ENCODE results near the gene FUT8. TPM values are rescaled to one million over a fixed set of nuclear protein-coding genes. Genes with fewer than 3 reads are reported as not detected.
A peak's percentile ranks its signal among the peaks of the same experiment; 100 is the strongest.

The FUT8 gene
- total and polyA plus RNA-seq, 2 experiments from 2014 or later, result 17.4 to 35.4 TPM

DNA sequence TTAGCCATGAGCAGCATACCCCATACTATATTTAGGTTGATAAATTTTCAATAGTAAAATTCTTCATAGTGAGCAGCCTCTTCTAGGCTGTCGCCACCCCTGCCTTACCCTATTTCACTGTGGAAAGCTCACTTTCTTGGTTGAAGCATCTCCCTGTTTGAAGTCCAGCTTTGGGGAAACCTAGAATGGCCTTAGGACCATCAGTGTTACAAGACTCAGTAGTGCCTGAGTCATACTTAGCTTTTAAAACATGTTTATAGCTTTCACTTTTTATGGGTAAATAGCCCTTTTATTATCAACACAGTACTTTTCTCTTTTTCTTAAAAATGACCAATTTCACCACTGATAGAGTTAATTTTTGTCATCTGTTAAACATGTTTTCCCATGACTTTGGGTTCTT, 37.1 kb downstream of the FUT8 start:
- Histone ChIP-seq H3K36me3 (no peaks in the 10 kb centered on the region), H3K4me1 (ENCODE audit: low read depth) (no peaks in the 10 kb centered on the region), H3K4me3 (no peak overlapping the region), H3K27me3 (no peaks in the 10 kb centered on the region), H3K9me3 (ENCODE audit: low read depth) (no peaks in the 10 kb centered on the region), H3K27ac (no peak overlapping the region)
- TF ChIP-seq, protein P1, sequence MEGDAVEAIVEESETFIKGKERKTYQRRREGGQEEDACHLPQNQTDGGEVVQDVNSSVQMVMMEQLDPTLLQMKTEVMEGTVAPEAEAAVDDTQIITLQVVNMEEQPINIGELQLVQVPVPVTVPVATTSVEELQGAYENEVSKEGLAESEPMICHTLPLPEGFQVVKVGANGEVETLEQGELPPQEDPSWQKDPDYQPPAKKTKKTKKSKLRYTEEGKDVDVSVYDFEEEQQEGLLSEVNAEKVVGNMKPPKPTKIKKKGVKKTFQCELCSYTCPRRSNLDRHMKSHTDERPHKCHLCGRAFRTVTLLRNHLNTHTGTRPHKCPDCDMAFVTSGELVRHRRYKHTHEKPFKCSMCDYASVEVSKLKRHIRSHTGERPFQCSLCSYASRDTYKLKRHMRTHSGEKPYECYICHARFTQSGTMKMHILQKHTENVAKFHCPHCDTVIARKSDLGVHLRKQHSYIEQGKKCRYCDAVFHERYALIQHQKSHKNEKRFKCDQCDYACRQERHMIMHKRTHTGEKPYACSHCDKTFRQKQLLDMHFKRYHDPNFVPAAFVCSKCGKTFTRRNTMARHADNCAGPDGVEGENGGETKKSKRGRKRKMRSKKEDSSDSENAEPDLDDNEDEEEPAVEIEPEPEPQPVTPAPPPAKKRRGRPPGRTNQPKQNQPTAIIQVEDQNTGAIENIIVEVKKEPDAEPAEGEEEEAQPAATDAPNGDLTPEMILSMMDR (IDR thresholded peaks at IDR 0.05; ENCODE audit: low read depth, low read length), result no peak
- no peak for DNase-seq (ENCODE audit: low read depth in 1 of 2, low spot score in 1 of 2)

GRCh38 chr14:65453807-65454480, 41.4 kb downstream of the FUT8 start:
- H3K27me3 ChIP-seq, result no peaks in the 10 kb centered on the region
- H3K4me1 ChIP-seq (ENCODE audit: low read depth), result no peaks in the 10 kb centered on the region
- H3K4me3 ChIP-seq, result no peak overlapping the region
- H3K9me3 ChIP-seq (ENCODE audit: low read depth), result no peaks in the 10 kb centered on the region
- peak in 1 of 2 donors; percentile 85 for DNase-seq (ENCODE audit: low read depth in 1 of 2, low spot score in 1 of 2)
- no peaks in the 10 kb centered on the region for H3K36me3 ChIP-seq
- H3K27ac ChIP-seq, result no peak overlapping the region
- TF ChIP-seq, protein P1 (IDR thresholded peaks at IDR 0.05; ENCODE audit: low read depth, low read length), result no peak

- no peak overlapping the region for H3K4me3 ChIP-seq
- H3K36me3 ChIP-seq, result no peaks in the 10 kb centered on the region
- no peak overlapping the region for H3K27ac ChIP-seq
Measured at GRCh38 chr14:65456247-65456646, 43.7 kb downstream of the FUT8 start.

GRCh38 chr14:65461730-65462129, 49.2 kb downstream of the FUT8 start:
- no peaks in the 10 kb centered on the region for H3K36me3 ChIP-seq
- no peaks in the 10 kb centered on the region for H3K4me1 ChIP-seq (ENCODE audit: low read depth)
- no peaks in the 10 kb centered on the region for H3K27me3 ChIP-seq
- DNase-seq (ENCODE audit: low read depth in 1 of 2, low spot score in 1 of 2), result peak in 1 of 2 donors; percentile 43
- no peak overlapping the region for H3K27ac ChIP-seq
- H3K9me3 ChIP-seq (ENCODE audit: low read depth), result no peaks in the 10 kb centered on the region
- TF ChIP-seq, protein P1 (IDR thresholded peaks at IDR 0.05; ENCODE audit: low read depth, low read length), result no peak
- no peak overlapping the region for H3K4me3 ChIP-seq

More at GRCh38 chr14:65456247-65456646, 43.7 kb downstream of the FUT8 start:
- DNase-seq (ENCODE audit: low read depth in 1 of 2, low spot score in 1 of 2), result no peak
- H3K27me3 ChIP-seq, result no peaks in the 10 kb centered on the region
- TF ChIP-seq, protein P1 (IDR thresholded peaks at IDR 0.05; ENCODE audit: low read depth, low read length), result no peak
- no peaks in the 10 kb centered on the region for H3K9me3 ChIP-seq (ENCODE audit: low read depth)
- H3K4me1 ChIP-seq (ENCODE audit: low read depth), result no peaks in the 10 kb centered on the region

DNA sequence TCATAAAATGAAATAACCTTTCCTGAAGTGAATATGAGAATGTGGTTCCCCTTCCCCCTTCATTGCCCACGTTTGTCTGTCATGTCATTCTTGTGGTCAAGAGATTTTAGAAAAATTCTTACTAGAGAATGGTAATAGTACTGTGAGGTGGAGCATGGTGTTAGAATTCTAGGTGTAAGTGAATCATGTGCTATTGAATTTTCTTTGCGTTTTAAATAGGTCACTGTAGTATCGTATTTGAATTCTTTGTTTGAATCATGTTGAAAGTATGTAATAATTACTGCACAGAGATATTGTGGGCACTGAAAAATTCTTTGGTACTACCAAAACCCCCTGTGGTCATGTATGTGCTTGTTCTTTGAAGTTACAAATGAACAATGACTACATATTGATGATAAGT, 49.9 kb downstream of the FUT8 start:
- H3K9me3 ChIP-seq (ENCODE audit: low read depth), result no peaks in the 10 kb centered on the region
- TF ChIP-seq, protein P1 (IDR thresholded peaks at IDR 0.05; ENCODE audit: low read depth, low read length), result no peak
- no peaks in the 10 kb centered on the region for H3K4me1 ChIP-seq (ENCODE audit: low read depth)
- H3K27ac ChIP-seq, result no peak overlapping the region
- no peak overlapping the region for H3K4me3 ChIP-seq
- H3K36me3 ChIP-seq, result no peaks in the 10 kb centered on the region
- H3K27me3 ChIP-seq, result no peaks in the 10 kb centered on the region
- DNase-seq (ENCODE audit: low read depth in 1 of 2, low spot score in 1 of 2), result no peak

Data from cardiac muscle cell (in vitro differentiated cells and primary cell).